Left lung (tissue), 10 donors: ENCODE results near the gene PALS1. TPM values are rescaled to one million over a fixed set of nuclear protein-coding genes. Genes with fewer than 3 reads are reported as not detected.
"Not testable (repeated sequence)": the region's sequence is repeated elsewhere in the genome, so short reads cannot be mapped to it uniquely, and the experiment has no call there.

Experiments used
- ATAC-seq: fragments of 200-7000 bp; cut with Tn5 transposase; one replicate; pipeline ENCODE4 v1.9.1; 2020; ENCODE audit warnings: moderate library complexity
- DNase-seq, 4 donors: peaks; one replicate each; pipeline ENCODE4 v3.0.0-alpha.2; 2013 to 2020
- H3K27ac ChIP-seq, 2 donors: fragments of 200-600 bp; sonication (generic) in 1 of 2; one replicate each; pipeline versions ENCODE4 v1.5.0 to v1.8.0; 2020 to 2021
- H3K27me3 ChIP-seq, 2 donors: fragments of 200-600 bp; sonication (generic) in 1 of 2; one replicate each; pipeline versions ENCODE4 v1.5.0 to v1.8.0; 2020 to 2021
- H3K36me3 ChIP-seq, 2 donors: fragments of 200-600 bp; sonication (generic) in 1 of 2; one replicate each; pipeline versions ENCODE4 v1.5.0 to v1.8.0; 2020 to 2021
- H3K4me1 ChIP-seq, 2 donors: fragments of 200-600 bp; one replicate each; pipeline ENCODE4 v1.8.0; 2021
- H3K4me3 ChIP-seq, 2 donors: fragments of 200-600 bp; sonication (generic) in 1 of 2; one replicate each; pipeline versions ENCODE4 v1.5.0 to v1.8.0; 2020 to 2021; ENCODE audit warnings: mild to moderate bottlenecking in 1 of 2
- H3K9me3 ChIP-seq, 2 donors: fragments of 200-600 bp; sonication (generic) in 1 of 2; one replicate each; pipeline versions ENCODE4 v1.5.0 to v1.8.0; 2020 to 2021
- CTCF ChIP-seq, 2 donors: fragments of 200-600 bp; sonication (generic) in 1 of 2; IDR thresholded peaks; one replicate each; pipeline versions ENCODE4 v1.5.0 to v1.8.0; 2021; ENCODE audit warnings: antibody characterized with exemption in 2 of 2
- intact Hi-C, 2 donors: fragments of 100-400 bp; cut with DNase I; formaldehyde crosslinking; loops; one replicate each; pipeline versions ENCODE4 v1.11.2 to v1.14.2; 2022
- polyA plus RNA-seq, 6 donors: library from polyadenylated mRNA; unstranded; fragments of 120-200 nt; gene quantifications; one replicate each; pipeline ENCODE4 v1.2.1, GENCODE V29; 2013; ENCODE audit not compliant: insufficient read length in 6 of 6
- total RNA-seq, 2 donors: library from RNA; stranded (reverse); fragmentation: NEBNext Ultra II Directional; extraction: Animal tissue kit (Norgen Biotek cat#: 25700); gene quantifications; one replicate each; pipeline ENCODE4 v1.2.1, GENCODE V29; 2021
- donor health status: DM: no; HTN: yes; CAD: no.
- donor health status: DM: no; HTN: no; CAD: no.

Gene PALS1
- total and polyA plus RNA-seq, 8 donors: 25.5 to 38.6 (median 29.7) TPM

- ATAC-seq (peak; percentile 63), DNase-seq (peak in 1 of 4 donors; percentile 31)
- Histone ChIP-seq H3K9me3 (no peaks in the 10 kb centered on the region), H3K36me3 (peaks cover 0 to 6% of the 10 kb centered on the region in 2 donors), H3K27ac (peak overlapping the region; percentile 59 to 70), H3K4me1 (peaks cover 14 to 35% of the 10 kb centered on the region in 2 donors), H3K4me3 (no peak overlapping the region), H3K27me3 (no peaks in the 10 kb centered on the region)
- intact Hi-C loops: no loop called here
- TF ChIP-seq CTCF (IDR thresholded peaks at IDR 0.05): no peak
Measured at GRCh38 chr14:67270145-67270753, 29.0 kb downstream of the PALS1 start.

GRCh38 chr14:67270933-67271332 lies 29.7 kb downstream of the PALS1 start:
- peak overlapping the region; percentile 59 to 70 for H3K27ac ChIP-seq
- no peak overlapping the region for H3K4me3 ChIP-seq
- DNase-seq (no peak), ATAC-seq (peak; percentile 86)
- peaks cover 0 to 6% of the 10 kb centered on the region in 2 donors for H3K36me3 ChIP-seq
- intact Hi-C loops: no loop called here
- no peaks in the 10 kb centered on the region for H3K9me3 ChIP-seq
- TF ChIP-seq CTCF (IDR thresholded peaks at IDR 0.05): no peak
- H3K27me3 ChIP-seq: no peaks in the 10 kb centered on the region
- peaks cover 14 to 35% of the 10 kb centered on the region in 2 donors for H3K4me1 ChIP-seq

GRCh38 chr14:67273281-67273680 lies 32.0 kb downstream of the PALS1 start:
- H3K27me3 ChIP-seq, H3K9me3 ChIP-seq, DNase-seq, H3K27ac ChIP-seq, H3K36me3 ChIP-seq, intact Hi-C loops, H3K4me3 ChIP-seq, ATAC-seq: not testable (repeated sequence)
- peaks cover 14 to 25% of the 10 kb centered on the region in 2 donors for H3K4me1 ChIP-seq

GRCh38 chr14:67276131-67276530 lies 34.9 kb downstream of the PALS1 start:
- peaks cover 0 to 2% of the 10 kb centered on the region in 2 donors for H3K4me1 ChIP-seq
- no peaks in the 10 kb centered on the region for H3K9me3 ChIP-seq
- H3K27ac ChIP-seq: no peak overlapping the region
- ATAC-seq (no peak), DNase-seq (no peak)
- intact Hi-C loops: no loop called here
- H3K36me3 ChIP-seq: peaks cover 0 to 6% of the 10 kb centered on the region in 2 donors
- no peak overlapping the region for H3K4me3 ChIP-seq
- no peak for TF ChIP-seq CTCF (IDR thresholded peaks at IDR 0.05)
- no peaks in the 10 kb centered on the region for H3K27me3 ChIP-seq

GRCh38 chr14:67280506-67280905 lies 39.3 kb downstream of the PALS1 start:
- Histone ChIP-seq H3K4me3 (no peak overlapping the region), H3K27me3 (no peaks in the 10 kb centered on the region), H3K36me3 (no peaks in the 10 kb centered on the region), H3K4me1 (no peaks in the 10 kb centered on the region), H3K27ac (no peak overlapping the region), H3K9me3 (no peaks in the 10 kb centered on the region)
- TF ChIP-seq CTCF (IDR thresholded peaks at IDR 0.05): no peak
- DNase-seq: no peak
- ATAC-seq: no peak
- intact Hi-C loops: no loop called here
